Measurements from ENCODE around the gene ELMO1.
A peak's percentile ranks its signal among the peaks of the same experiment; 100 is the strongest.

ELMO1 gene

DNA sequence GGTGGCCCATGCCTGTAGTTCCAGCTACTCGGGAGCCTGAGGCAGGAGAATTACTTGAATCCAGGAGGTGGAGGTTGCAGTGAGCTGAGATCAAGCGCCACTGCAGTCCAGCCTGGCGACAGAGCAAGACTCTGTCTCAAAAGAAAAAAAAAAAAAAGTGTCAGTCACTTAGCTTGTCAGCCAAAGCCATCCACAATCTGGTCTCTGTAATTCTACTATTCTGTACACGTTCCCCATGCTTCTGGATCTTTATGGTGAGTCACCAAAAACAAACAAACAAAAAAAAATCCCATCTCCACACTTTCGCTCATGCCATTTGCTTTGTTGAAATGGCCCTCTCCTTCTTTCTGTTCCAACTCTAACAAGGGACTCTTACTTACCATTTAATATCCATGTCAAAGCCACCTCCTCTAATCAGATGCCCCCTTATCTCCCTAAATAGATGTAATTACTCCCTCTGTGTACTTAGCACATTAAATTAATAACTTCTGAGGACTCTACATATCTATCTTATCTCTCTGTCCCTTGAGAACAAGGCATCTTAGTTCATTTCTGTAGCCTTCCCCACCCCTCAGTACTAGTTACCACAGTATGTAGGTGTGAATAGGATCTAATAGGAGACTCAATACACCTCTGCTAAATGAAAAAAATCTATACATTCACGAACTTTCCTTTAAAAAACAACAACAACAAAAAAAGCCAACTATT is 128.4 kb downstream of the ELMO1 start:
- DNase-seq (ENCODE audit: low read depth in 2 of 3, low spot score in 2 of 3), result no peak

DNA sequence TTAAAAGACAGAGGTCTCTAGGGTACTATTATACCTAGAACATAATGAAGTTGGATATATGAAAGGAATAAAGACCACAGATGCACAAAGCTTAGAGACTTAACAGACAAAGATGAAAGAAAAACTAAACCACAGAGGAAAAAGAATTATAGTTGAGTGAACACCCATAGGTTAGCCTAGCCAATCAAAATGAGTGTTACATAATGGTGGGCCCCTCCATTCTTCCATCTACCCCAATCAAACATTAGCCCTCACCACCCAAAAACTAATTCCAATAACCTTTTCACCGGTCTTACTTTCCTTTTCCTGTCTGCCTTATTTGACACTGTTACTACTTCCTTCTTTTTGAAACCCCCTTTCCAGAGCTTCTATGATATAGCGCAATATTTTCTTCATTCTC is 130.1 kb downstream of the ELMO1 start:
- DNase-seq (ENCODE audit: low read depth in 2 of 3, low spot score in 2 of 3), result no peak

DNA sequence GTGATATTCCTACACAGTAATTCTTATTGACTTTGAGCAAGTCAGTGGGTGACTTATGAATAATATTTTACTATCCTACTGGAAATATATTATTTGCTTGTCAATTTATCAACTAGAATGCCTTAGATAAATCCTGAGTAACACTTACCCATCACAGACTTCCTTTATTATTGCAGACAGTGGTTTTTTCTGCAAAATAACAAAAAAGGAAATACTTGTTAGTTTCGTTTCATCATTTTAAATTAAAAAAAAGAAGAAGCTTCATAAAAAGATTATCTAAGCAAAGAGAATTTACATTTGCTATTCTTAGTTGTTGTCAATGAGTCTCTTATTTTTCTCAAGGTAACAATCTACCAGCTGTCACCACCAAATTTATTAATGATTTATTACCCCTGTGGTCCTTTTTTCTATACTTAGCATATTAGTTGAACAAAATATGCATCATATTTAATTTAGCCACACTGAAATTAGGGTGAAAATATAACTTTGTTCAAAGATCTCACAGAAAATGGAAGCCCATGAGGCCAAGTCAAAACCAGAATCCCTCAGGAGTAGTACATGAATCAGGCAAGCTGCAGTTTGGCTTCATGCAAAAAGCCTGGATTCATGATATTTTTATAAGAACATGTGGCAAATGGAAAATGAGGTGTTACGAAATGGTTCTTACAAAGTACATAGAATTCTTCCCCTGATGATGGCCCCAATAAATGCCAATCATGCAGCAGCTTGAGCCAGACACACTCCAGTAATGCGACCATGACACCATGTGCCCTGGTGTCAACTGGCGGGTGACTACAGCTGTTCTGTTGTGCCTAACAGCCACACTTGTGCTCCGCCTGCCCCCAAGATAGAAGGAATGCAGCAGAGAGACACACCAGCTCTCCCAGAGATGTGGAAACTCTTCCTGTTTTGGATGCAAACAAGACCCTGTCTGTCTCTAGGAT is 132.6 kb downstream of the ELMO1 start:
- DNase-seq (ENCODE audit: low read depth in 2 of 3, low spot score in 2 of 3), result no peak

DNA sequence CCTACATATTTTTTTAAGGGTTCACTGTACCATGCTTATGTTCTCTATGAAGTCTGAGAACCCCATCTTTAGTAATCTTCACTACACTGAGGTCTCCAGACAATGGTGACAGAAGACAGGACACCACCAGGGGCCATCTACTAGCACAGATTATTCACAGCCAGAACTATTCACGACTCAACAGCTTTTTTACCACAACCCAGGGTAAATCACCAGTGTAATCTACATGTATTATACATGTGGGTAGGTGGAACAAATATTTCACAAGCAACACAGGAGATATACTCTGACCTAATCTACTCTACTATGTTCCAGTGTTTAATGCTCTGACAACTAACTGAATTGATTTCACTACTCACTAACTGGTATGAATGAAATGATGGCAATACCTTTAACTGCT is 136.1 kb downstream of the ELMO1 start:
- no peak for DNase-seq (ENCODE audit: low read depth in 2 of 3, low spot score in 2 of 3)

DNA sequence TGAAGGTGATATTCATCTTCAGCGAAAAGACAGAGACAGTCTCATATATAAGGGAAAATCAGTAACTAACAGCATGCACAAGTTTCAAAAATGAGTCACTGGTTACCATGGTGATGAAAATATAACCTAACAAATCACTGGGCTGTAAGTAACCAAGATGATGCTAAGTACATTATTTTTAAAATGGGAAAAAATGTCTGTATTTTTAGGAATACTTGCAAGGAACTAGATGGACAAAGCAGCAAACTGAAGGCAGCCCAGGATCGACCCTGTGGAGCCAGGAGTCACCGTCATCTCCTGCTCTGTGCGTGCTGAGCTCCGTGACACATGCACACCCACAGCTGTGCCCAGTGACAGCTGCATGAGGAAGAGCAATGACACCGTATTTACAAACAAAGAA is 137.3 kb downstream of the ELMO1 start:
- no peak for DNase-seq (ENCODE audit: low read depth in 2 of 3, low spot score in 2 of 3)

DNA sequence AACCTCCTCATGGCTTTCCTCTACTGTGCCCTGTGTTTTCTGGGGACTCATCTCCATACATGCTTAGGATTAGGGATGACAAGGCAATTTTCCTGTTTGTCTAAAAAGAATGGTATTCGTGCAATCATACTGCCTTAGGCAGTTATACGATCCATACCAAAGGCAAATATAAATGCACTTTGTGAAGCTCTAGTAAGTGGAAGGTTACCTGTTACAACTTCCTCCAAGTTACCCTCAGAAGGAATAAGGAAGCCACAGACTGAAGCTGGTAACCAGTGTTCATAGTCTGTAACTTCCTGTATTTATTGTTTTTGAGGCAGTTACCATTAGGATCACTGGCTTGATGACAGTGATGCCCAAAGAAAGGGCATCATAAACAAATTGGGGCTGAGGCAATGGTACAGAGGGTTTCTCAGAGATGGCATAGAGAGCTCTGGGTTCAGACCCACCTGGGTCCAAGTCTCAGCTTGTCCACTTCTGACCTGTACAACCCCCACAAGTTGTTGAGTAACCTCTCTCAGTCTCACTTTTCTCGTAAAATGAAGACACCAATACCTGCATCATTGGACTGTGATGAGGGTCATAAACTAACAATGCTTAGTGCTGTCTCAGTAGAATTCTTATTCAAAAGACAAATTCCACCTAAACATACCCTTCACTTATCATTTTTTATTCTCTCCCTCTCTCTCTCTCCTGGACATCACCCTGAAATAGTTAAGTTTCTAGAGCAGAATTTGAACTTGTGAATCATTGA is 138.2 kb downstream of the ELMO1 start:
- DNase-seq (ENCODE audit: low read depth in 2 of 3, low spot score in 2 of 3), result no peak

DNA sequence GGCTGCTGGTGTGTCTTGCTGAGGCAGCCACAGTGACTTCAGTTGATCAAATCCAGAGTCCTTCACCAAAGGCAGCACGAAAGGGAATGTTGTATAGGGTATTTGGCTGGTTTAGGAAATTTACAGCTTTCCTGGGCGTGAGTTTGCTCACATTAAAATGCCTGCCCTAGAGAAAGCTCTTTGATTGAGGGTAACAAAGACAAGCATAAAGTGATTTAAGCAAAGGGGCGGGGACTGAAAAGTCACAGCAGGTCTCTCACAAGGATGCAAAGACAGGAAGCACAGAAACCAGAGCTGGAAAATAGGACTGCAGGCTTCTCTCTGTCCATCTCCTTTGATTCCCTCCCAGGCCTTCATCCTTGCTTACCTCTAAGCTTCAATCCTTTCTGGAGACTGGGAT is 139.2 kb downstream of the ELMO1 start:
- DNase-seq (ENCODE audit: low read depth in 2 of 3, low spot score in 2 of 3), result no peak

DNA sequence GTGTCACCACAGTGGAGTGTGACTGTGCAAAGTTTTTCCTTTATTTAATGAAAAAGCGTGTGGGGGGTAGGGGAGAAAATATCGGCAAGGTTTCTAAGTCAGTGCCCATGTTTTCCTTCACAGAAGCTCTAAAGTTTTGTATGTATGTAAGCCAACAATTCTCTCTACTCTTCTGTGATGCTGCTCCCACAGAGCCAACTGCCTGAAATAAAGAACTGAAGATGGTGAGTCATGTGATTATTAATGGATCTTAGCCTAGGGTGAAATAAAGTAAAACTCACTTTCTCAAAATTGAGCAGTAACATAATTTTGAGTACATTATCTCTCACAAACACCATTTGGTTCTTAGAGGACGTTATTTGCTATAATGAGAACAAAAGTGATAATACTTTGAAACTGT is 143.7 kb downstream of the ELMO1 start:
- no peak for DNase-seq (ENCODE audit: low read depth in 2 of 3, low spot score in 2 of 3)

DNA sequence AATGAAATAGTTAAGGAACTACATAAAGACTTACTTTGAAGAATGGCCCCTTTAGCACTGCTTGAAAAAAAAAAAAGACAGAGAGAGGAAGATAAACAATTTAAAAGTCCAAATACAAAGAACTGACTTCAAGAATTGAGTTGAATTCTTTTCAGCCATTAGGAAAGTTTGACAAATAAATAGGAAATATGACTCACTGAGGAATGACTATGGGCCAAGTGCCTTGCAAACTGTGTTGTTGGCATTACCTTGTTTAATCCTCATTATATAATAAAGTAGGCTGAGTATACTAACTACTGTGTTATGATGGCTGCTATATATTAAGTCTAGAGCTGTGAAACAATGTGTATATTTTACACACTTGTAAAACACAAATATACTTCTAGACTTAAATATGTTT is 151.1 kb downstream of the ELMO1 start:
- no peak for DNase-seq (ENCODE audit: low read depth in 2 of 3, low spot score in 2 of 3)

DNA sequence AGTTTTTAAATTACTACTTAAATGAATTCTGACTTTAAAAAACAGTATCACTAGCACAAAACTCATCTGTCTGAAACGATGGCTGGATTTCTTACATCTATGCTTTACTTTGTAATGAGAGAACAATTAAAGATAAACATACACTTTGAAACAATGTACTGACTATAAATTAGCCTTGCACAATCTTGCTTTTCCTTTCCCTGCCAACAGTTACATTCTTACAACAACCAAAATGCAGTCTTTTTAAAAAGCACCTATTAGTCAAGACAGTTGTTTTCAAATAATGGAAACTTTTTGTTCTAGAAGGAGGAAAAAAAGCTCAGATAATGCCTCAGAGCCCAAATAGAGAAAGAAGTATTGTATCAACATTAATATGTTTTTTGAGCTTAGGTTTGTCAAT is 153.3 kb downstream of the ELMO1 start:
- DNase-seq (ENCODE audit: low read depth in 2 of 3, low spot score in 2 of 3), result no peak

DNA sequence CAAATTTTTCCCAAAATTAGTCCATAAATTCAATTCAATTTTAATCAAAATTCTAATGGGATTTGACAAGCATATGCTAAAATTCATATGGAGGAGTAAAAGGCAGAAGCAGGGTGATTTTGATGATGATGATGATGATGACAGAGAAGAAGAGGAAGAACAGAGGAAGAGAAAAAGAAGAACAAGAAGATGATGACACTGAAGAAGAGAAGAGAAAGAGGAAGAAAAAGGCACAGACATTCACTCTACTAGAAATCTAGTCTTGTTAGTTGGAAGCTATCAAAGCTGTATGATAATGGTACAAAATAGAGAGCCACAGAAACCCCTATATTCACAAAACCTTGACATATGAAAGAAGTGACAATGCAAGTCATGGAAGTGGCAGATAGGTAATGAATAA is 157.9 kb downstream of the ELMO1 start:
- DNase-seq (ENCODE audit: low read depth in 2 of 3, low spot score in 2 of 3), result no peak

DNA sequence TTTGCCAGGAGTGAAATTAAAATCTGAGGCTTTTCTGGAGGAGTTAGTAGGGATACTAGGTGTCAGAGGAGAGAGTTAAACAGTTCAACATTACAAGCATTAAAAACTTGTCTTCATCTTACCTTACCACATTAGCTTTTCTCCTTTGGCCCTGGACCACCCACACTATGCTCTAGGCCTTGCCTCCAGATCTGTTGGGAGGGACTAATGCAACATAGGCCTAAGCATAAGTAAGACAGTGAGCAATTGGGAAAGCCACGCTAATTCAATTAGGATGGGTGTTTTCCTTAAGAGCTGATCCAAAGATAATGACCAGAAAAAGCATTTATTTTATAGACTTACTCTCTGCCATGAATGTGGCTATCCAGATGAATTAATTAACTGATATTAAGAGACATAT is 158.9 kb downstream of the ELMO1 start:
- no peak for DNase-seq (ENCODE audit: low read depth in 2 of 3, low spot score in 2 of 3)

DNA sequence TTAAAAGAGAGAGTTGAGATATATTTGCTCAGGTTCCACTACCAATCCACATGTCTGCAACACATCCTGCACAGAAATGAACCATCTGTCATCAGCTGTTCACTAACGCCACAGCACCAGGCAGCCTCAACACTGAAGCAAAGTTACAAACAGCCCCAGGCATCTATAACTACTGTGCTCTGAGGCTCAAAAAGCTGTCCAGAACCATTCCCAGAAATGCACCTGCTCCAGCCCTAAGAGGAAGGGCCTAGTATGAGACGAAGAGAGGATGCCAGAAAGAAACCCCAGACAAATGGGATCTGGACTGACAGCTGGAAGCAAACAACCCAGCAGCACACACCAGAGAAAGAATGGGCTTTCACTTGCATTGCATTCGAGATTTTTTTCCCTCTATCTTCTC is 159.3 kb downstream of the ELMO1 start:
- no peak for DNase-seq (ENCODE audit: low read depth in 2 of 3, low spot score in 2 of 3)

DNA sequence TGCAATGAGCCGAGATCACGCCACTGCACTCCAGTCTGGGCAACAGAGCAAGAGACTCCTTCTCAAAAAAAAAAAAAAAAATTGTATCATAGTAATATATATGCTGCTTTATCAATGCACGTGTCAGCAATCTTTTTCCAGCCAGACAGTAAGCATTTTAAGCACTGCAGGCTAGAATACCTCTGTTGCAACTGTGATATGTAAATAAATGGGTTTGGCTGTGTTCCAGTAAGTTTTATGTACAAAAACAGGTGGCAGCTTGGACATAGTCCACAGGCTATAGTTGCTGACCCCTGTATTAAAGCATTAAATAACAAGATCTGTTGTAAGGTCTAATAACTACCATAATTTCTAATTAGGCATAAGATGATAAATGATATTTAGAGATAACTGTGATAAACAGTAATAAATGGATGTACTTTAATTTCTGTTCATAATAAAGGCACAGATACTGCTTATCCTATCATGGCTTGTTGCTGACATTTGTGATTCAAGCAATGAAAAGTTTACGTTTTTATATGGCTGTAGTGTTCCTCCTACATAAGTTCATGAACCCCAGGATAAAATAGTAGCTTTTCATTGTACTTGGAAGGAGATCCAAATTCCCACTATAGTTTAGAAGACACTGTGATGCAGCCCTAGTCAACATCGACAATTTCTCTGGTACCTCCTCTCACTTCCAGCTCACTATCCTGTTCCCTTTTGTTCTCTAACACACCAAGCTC is 161.4 kb downstream of the ELMO1 start:
- DNase-seq (ENCODE audit: low read depth in 2 of 3, low spot score in 2 of 3), result no peak

DNA sequence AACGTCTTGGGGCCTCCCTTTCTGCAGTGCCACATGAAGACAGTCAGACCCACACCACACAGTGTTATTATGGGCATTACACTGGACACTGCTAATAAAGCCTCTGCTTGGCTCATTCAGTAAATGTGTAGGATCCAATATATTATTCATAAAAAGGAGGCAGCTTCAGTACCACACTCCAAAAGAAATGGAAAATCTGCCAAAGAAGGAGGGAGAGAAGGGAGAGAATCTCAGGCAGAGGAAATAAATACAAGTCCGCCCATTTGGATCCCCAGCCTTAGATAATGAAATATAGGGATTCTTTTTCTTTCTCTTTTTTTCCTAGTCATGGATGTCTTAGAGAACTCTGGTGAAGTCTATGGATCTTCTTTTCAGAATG is 162.2 kb downstream of the ELMO1 start:
- no peak for DNase-seq (ENCODE audit: low read depth in 2 of 3, low spot score in 2 of 3)

DNA sequence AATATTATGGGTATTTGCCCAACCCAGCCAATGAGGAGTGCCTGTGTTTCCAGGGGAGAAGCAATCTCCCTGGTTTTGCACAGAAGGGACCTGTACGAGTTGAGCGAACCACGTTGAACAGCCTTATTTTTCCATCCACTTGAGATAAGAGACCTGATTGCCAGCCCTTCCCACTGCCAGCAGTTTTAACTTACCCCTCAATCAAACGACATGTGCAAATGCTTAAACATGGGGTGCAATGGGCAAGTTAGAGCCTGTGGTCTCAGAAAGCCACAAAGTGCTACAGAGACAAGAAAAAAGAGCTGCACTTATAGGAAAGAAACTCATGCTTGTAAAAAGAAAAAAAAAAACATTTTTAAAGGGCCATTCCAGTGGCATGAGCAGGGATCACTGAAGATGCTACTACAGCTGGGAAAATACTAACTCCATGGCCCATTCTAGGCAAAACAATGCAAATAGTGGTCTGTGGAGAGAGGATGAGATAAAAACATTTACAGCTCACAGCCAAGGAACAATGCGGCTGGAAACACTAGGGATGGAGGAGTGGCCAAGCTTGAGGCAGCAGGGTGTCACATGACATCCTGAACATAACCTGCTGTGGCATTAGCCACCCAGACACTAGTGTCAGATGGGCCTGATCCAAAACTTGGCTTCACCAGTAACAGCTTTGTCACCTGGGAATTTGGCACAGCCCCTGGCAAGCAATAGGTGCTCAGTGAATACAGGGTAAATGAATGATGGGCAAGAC is 162.8 kb downstream of the ELMO1 start:
- DNase-seq (ENCODE audit: low read depth in 2 of 3, low spot score in 2 of 3), result no peak

DNA sequence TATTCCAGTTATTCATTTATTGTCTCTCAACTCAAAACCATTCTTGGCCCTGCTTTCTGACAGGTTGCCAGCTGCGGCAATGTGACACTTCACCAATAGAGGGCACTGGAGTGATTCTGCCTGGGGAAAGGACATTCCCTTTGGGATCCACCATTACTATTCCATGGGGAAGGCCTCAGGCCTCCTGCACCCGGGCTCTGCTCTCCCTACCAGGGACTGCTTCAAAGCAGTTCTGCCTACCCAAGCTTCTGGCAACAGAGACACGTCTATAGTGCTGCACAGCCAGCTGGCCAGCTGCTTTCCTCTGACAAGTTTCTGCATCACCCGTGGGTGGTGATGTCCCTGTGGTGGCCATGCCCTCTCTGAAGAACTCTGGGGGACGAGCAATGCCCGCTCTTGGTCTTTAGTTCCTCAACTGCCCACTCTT is 163.8 kb downstream of the ELMO1 start:
- DNase-seq (ENCODE audit: low read depth in 2 of 3, low spot score in 2 of 3), result peak in 1 of 3 experiments; percentile 7

DNA sequence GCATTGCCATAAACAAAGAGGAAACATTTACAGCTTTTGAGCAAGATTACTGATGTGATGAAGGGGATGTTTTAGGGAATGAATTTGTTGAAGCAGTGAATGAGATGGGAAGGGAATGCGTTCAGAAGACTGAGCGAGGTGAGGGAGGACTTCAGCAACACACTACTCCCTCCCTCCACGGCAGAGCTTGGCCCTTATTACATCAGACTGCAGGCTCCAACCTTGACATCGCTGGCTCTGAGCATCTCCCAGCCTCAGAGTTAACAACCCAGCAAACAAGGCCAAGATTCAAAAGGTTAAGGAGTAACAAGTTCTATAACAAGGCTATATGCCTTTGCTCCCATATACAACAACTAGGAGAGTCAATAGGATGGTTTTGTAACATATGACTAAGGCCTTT is 164.4 kb downstream of the ELMO1 start:
- DNase-seq (ENCODE audit: low read depth in 2 of 3, low spot score in 2 of 3), result no peak

DNA sequence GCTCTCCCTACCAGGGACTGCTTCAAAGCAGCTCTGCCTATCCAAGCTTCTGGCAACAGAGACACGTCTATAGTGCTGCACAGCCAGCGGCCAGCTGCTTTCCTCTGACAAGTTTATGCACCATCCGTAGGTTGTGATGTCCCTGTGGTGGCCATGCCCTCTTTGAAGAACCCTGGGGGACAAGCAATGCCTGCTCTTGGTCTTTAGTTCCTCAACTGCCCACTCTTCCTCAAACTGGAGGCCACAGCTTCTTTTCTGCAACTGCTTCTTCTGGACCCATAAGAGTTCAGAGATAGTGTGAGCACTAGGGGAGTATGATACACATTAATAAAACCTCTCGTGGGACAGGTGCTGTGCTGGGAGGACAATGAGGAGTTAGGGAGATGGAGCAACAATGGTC is 164.9 kb downstream of the ELMO1 start:
- DNase-seq (ENCODE audit: low read depth in 2 of 3, low spot score in 2 of 3), result no peak

DNA sequence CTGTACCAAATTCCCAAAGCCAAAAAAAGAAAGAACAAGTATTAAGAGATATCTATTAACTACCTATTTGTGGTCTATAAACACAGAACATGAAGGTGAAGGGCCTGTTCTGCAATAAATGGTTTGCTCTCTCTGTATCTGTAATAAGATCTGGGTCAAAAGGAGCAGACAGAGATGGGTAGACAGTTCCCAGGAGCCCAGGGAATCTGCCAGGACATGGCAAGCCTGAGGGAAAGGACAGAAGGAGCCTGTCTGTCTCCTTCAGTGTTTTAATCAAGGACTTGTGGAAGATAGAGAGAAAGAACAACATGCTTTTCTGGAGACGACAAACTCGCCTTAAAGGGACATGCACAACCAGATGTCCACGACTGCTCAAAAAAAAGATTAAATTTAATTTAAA is 165.7 kb downstream of the ELMO1 start:
- DNase-seq (ENCODE audit: low read depth in 2 of 3, low spot score in 2 of 3), result no peak

DNA sequence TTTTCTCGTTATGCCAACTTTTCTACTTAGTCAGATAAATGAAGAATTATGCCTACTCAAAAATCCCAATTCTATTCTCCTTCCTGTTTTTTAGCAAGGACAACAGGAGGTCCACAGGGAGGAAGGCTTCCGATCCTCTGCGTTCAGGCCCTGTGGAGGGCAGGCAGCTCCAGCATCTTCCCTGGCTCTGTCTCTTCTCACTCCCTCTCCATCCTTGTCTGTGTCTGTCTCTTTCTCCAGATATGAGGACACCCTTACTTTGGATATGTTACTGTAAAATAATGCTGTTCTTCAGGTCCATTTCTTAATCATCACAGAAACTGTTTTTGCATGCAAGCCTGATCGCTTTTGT is 166.6 kb downstream of the ELMO1 start:
- DNase-seq (ENCODE audit: low read depth in 2 of 3, low spot score in 2 of 3), result no peak

Data from activated CD8-positive, alpha-beta memory T cell treated with anti-CD3 and anti-CD28 coated beads for 48 hours (primary cell).